ENCODE measurements around the gene ID2. TPM values are rescaled to one million over a fixed set of nuclear protein-coding genes. Genes with fewer than 3 reads are reported as not detected.

The ID2 gene
- total RNA-seq, 1 experiment from 2014 or later: 249 TPM

GRCh38 chr2:8654483-8654882 is 27.4 kb upstream of the ID2 start:
- no peaks in the 10 kb centered on the region for H3K36me3 ChIP-seq (ENCODE audit: insufficient read depth, low read length, poor library complexity, severe bottlenecking)
- intact Hi-C loops (cut with micrococcal nuclease; ENCODE audit: unreplicated experiment): no loop called here
- no TSS peak for BruUV-seq (replicated peaks)
- H3K4me1 ChIP-seq (ENCODE audit: insufficient read depth, low read length, poor library complexity, severe bottlenecking): no peaks in the 10 kb centered on the region
- POLR2A ChIA-PET (ENCODE audit: low non-redundant PET): no interaction called here
- no peaks in the 10 kb centered on the region for H3K9me3 ChIP-seq (ENCODE audit: low read depth, low read length, poor library complexity, severe bottlenecking)
- DNase-seq (ENCODE audit: low spot score): no peak
- H3K27me3 ChIP-seq (replicated peaks; ENCODE audit: insufficient read depth, low read depth, low read length, poor library complexity): no peaks in the 10 kb centered on the region
- CTCF ChIA-PET: no interaction called here
- TF ChIP-seq CTCF (conservative IDR thresholded peaks at IDR 0.05; ENCODE audit: low read depth, low read length): no peak
- no peak overlapping the region for H3K27ac ChIP-seq (ENCODE audit: low read depth, low read length, poor library complexity, severe bottlenecking)
- no peak overlapping the region for H3K4me3 ChIP-seq (ENCODE audit: low read depth, low read length, poor library complexity, severe bottlenecking)

- no peaks in the 10 kb centered on the region for H3K9me3 ChIP-seq (ENCODE audit: low read depth, low read length, poor library complexity, severe bottlenecking)
- CTCF ChIA-PET: no interaction called here
- no peak for DNase-seq (ENCODE audit: low spot score)
- POLR2A ChIA-PET (ENCODE audit: low non-redundant PET): no interaction called here
- intact Hi-C loops (cut with micrococcal nuclease; ENCODE audit: unreplicated experiment): no loop called here
- no peaks in the 10 kb centered on the region for H3K4me1 ChIP-seq (ENCODE audit: insufficient read depth, low read length, poor library complexity, severe bottlenecking)
- no TSS peak for BruUV-seq (replicated peaks)
- TF ChIP-seq EZH2 (IDR thresholded peaks at IDR 0.05; ENCODE audit: borderline replicate concordance, low read depth, low read length, poor library complexity, severe bottlenecking): no peak
- TF ChIP-seq CTCF (conservative IDR thresholded peaks at IDR 0.05; ENCODE audit: low read depth, low read length): no peak
- H3K27ac ChIP-seq (ENCODE audit: low read depth, low read length, poor library complexity, severe bottlenecking): no peak overlapping the region
- H3K4me3 ChIP-seq (ENCODE audit: low read depth, low read length, poor library complexity, severe bottlenecking): no peak overlapping the region
- no peaks in the 10 kb centered on the region for H3K36me3 ChIP-seq (ENCODE audit: insufficient read depth, low read length, poor library complexity, severe bottlenecking)
- H3K27me3 ChIP-seq (replicated peaks; ENCODE audit: insufficient read depth, low read depth, low read length, poor library complexity): no peaks in the 10 kb centered on the region
These were observed 25.7 kb upstream of the ID2 start for GRCh38 chr2:8656160-8656641.

GRCh38 chr2:8656811-8657210 is 25.0 kb upstream of the ID2 start:
- Histone ChIP-seq H3K4me3 (ENCODE audit: low read depth, low read length, poor library complexity, severe bottlenecking) (no peak overlapping the region), H3K36me3 (ENCODE audit: insufficient read depth, low read length, poor library complexity, severe bottlenecking) (no peaks in the 10 kb centered on the region), H3K27me3 (replicated peaks; ENCODE audit: insufficient read depth, low read depth, low read length, poor library complexity) (no peaks in the 10 kb centered on the region), H3K9me3 (ENCODE audit: low read depth, low read length, poor library complexity, severe bottlenecking) (no peaks in the 10 kb centered on the region), H3K4me1 (ENCODE audit: insufficient read depth, low read length, poor library complexity, severe bottlenecking) (no peaks in the 10 kb centered on the region), H3K27ac (ENCODE audit: low read depth, low read length, poor library complexity, severe bottlenecking) (no peak overlapping the region)
- no peak for DNase-seq (ENCODE audit: low spot score)
- intact Hi-C loops (cut with micrococcal nuclease; ENCODE audit: unreplicated experiment): no loop called here
- no TSS peak for BruUV-seq (replicated peaks)
- TF ChIP-seq CTCF (conservative IDR thresholded peaks at IDR 0.05; ENCODE audit: low read depth, low read length) (no peak), EZH2 (IDR thresholded peaks at IDR 0.05; ENCODE audit: borderline replicate concordance, low read depth, low read length, poor library complexity, severe bottlenecking) (no peak)
- CTCF ChIA-PET: no interaction called here
- POLR2A ChIA-PET (ENCODE audit: low non-redundant PET): no interaction called here
